ENCODE measurements around the gene KDM3B.
"Not testable (repeated sequence)": the region's sequence is repeated elsewhere in the genome, so short reads cannot be mapped to it uniquely, and the experiment has no call there.

DNA sequence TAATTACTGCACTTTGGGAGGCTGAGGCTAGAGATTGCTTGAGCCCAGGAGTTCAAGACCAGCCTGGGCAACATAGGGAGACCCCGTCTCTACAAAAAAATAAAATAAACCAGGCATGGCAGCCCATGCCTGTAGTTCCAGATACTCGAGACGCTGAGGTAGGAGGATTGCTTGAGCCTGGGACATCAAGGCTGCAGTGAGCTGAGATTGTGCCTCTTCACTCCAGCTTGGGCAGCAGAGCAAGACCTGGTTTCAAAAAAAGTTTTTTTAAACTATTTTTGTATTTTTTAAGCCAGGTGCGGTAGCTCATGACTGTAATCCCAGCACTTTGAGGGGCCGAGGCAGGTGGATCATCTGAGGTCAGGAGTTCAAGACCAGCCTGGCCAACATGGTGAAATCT, 120.7 kb downstream of the KDM3B start:
- not testable (repeated sequence) for TF ChIP-seq SMAD1 (IDR thresholded peaks at IDR 0.05; ENCODE audit: low read depth, low read length, partially characterized antibody); XRCC5 (IDR thresholded peaks at IDR 0.05; ENCODE audit: low read depth, low read length); NFIC (IDR thresholded peaks at IDR 0.05); SMC3 (conservative IDR thresholded peaks at IDR 0.05; ENCODE audit: insufficient read depth, low read depth, low read length); EP300 (IDR thresholded peaks at IDR 0.05; ENCODE audit: low read length)
- TF ChIP-seq, protein P1, sequence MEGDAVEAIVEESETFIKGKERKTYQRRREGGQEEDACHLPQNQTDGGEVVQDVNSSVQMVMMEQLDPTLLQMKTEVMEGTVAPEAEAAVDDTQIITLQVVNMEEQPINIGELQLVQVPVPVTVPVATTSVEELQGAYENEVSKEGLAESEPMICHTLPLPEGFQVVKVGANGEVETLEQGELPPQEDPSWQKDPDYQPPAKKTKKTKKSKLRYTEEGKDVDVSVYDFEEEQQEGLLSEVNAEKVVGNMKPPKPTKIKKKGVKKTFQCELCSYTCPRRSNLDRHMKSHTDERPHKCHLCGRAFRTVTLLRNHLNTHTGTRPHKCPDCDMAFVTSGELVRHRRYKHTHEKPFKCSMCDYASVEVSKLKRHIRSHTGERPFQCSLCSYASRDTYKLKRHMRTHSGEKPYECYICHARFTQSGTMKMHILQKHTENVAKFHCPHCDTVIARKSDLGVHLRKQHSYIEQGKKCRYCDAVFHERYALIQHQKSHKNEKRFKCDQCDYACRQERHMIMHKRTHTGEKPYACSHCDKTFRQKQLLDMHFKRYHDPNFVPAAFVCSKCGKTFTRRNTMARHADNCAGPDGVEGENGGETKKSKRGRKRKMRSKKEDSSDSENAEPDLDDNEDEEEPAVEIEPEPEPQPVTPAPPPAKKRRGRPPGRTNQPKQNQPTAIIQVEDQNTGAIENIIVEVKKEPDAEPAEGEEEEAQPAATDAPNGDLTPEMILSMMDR (IDR thresholded peaks at IDR 0.05 in 2 of 3, conservative IDR thresholded peaks at IDR 0.05 in 1 of 3; ENCODE audit: insufficient read depth in 2 of 3, low read depth in 1 of 3, low read length in 3 of 3), result not testable (repeated sequence)
